OCI-LY3 (cell line): Measurements from ENCODE around the gene CLHC1.
"Not testable (repeated sequence)": the region's sequence is repeated elsewhere in the genome, so short reads cannot be mapped to it uniquely, and the experiment has no call there.

Experiments used
- EZH2phosphoT487 ChIP-seq: fragments of 200-600 bp; shearing (Covaris generic); IDR thresholded peaks from 2 replicates; pipeline ENCODE4 v1.6.1; 2018; ENCODE audit warnings: antibody characterized with exemption, mixed run types, low read depth
- TF ChIP-seq, protein P1 (sequence below): fragments of 200-600, 300-600 bp; sonication (generic); IDR thresholded peaks from 2 replicates; pipeline ENCODE4 v1.5.1; 2014; ENCODE audit warnings: antibody characterized with exemption, low read length, low read depth

DNA sequence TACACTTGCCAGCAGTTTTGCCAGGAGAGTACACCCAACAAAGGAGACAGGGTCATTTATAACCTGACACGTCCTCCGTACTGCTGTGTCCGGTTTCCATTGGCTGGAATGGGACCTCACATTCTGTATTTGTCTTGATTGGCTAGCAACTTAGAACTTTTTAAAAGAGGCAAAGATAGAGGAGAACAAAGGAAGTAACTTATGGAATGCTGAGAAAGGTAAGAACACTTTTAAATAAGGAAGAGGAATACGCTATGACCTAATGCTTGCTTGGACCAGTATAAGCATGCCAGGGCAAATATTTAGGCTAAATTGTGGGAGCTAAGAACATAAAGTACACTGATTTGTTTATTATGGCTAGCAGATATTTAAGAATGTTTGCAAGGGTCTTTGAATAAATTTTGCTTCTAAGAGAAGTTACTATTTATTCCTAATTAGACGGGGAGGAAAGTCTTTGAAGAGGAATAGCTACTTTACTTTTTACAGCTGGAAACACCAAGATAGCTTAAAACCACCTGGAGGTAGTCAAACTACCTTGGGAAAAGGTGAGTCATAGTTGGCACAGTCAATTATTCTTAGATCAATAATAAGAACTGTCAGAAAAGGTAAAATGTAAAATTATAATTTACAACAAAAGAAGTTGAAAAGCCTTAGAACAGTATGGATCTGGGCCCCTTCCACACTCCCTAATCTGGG is 48.9 kb upstream of the CLHC1 start:
- TF ChIP-seq, protein P1, sequence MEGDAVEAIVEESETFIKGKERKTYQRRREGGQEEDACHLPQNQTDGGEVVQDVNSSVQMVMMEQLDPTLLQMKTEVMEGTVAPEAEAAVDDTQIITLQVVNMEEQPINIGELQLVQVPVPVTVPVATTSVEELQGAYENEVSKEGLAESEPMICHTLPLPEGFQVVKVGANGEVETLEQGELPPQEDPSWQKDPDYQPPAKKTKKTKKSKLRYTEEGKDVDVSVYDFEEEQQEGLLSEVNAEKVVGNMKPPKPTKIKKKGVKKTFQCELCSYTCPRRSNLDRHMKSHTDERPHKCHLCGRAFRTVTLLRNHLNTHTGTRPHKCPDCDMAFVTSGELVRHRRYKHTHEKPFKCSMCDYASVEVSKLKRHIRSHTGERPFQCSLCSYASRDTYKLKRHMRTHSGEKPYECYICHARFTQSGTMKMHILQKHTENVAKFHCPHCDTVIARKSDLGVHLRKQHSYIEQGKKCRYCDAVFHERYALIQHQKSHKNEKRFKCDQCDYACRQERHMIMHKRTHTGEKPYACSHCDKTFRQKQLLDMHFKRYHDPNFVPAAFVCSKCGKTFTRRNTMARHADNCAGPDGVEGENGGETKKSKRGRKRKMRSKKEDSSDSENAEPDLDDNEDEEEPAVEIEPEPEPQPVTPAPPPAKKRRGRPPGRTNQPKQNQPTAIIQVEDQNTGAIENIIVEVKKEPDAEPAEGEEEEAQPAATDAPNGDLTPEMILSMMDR = not testable (repeated sequence)
- not testable (repeated sequence) for TF ChIP-seq EZH2phosphoT487
